ENCODE results near the gene RNGTT.
A peak's percentile ranks its signal among the peaks of the same experiment; 100 is the strongest.
"Not testable (repeated sequence)": the region's sequence is repeated elsewhere in the genome, so short reads cannot be mapped to it uniquely, and the experiment has no call there.

Gene RNGTT

DNA sequence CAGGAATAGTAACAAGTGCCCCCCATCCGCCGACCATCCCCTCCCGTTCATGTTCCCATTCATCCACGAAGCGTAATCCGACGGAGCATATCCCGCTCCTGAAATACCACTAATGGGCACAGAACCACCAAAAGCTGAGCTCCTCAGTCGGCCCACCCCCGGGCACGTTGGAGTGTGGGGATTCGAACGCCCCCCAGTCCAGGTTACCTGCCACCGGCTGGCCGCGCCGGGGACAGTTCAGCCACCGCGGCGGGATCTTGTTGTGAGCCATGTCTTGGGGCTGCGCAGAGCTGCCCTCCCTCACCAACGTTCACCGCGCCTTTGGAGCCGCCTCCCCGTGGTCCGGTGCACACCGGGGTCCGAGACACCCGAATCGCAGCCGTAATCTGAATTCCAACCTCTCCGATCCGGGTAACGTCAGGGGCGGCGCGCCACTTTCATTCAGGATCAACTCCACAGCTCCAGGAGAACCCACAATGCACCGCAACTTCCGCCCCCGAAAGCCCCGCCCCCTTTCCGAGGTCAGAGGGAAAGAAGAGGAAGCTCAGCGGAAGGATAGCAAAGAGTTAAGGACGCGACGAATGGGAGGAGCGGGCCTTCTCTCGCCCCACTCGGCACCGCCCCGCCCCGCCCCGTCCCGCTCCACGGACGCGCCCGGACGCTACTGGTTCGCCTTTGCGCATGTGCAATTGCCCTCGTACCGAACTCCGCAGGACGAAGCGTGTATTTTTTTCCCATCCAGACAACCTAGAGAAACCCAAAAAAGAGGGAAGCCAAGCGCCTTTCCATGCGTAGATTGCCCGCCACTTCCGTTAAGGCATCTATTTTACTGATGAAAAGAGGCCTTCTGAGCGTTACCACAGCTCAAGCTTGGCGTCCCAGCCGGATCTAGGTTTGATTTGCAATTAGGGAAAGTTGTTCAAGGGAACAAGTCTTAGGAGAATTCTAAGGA is at the start of gene RNGTT:
Gene RNGTT, minus strand, starts transcription at position 480 of the 952 bp plus-strand sequence. Its CDS starts 209 bp downstream, at position 271.
- DNase-seq: peak; percentile 97

DNA sequence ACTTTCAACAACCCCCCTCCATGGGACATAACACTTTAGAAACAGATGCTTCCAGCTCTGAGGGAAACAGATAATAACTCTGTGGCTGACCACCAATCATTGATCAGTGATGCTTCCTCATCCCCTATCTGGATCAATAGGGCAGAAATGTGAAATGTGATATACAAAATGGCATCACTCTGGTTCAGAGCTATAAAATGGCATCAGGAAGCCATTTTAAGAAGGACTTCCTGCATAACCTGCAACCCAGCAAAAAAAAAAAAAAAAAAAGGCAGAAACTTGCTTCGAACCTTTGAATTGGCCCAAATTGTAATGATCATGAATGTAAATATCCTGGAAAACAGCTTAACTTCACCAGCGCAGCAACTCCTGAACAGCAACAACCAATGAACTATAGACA is 48.0 kb upstream of the RNGTT start:
- DNase-seq: no peak

DNA sequence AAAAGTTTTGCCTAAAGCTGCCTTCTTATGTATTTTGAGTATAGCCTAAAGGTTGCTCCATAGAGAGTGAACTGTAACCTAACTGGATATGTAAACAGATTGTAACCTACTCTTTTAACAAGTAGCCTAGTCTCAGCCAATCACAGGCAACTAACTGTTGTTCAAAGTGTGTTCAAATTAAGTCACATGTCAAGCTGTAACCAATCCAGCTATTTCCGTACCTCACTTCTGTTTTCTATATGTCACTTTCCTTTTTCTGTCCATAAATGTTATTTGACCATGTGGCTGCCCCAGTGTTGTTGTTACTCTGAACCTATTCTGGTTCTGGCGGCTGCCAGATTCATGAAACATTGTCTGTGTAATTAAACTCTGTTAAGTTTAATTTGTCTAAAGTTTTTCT is 47.4 kb upstream of the RNGTT start:
- no peak for DNase-seq

DNA sequence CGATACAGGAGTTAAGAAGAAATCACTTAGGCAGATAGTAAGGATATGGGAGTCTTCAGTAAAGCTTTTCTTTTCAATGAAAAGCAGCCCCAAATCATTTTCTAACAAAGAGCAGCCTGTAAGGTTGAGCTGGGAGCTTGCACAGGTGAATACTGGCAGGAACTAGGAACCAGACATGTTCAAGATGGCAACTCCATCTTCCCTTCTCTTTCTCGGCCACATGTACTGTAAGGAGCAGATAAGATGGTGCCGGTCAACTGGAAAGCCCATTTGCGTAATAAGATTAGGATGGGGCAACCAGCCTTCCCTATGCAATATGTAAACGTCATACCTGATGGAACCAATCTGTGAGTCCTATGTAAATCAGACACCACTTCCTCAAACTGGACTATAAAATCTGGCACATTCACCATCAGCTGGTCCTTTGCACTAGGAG is 46.2 kb upstream of the RNGTT start:
- no peak for DNase-seq

DNA sequence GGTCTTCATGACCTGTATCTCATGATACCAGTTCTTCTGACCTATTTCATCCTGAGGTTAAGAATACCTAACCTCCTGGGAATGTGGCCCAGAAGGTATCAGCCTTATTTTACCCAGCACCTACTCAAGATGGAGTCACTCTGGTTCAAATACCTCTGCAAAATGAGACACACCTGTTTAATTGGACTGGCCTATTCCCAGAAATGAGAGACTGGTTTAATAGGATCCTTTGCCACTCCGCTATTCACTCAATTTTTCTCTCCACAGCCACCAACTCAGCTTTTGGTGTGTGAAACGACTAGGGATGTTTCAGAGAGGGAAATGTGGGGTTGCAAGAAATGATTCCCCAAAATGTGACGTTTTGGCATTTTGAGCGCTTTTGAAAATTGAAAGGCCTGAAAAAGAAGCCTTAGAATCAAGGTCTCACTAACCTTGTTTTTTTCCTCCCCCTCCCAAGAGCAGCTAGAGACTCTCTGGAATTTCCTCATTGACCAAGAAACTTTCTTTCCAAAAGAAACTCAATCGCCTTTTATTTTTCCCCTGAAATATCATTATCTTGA is 45.5 kb upstream of the RNGTT start:
- DNase-seq: no peak

DNA sequence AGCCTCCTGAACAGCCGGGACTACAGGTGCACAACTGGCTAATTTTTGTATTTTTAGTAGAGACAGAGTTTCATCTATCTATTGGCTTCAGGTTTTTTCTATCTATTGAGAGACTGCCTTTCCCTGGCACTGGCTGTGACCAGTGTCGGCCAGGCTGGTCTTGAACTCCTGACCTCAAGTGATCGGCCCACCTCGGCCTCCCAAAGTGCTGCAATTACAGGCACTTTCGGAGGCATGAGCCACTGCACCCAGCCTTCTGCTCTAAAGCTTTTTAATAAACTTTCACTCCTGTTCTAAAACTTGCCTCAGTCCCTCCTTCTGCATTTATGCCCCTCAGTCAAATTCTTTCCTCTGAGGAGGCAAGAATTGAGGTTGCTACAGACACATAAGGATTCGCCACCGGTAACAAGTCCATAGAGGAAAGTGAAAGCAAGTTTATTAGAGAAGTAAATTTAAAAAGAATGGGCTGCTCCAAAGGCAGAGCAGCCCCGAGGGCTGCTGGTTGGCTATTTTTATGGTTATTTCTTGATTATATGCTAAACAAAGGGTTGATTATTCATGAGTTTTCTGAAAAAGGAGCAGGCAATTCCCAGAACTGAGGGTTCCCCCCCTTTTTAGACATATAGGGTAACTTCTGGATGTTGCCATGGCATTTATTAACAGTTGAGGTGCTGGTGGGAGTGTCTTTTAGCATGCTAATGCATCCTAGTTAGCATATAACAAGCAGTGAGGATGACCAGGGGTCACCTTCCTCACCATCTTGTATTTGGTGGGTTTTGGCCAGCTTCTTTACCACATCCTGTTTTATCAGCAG is 44.8 kb upstream of the RNGTT start:
- DNase-seq: no peak

DNA sequence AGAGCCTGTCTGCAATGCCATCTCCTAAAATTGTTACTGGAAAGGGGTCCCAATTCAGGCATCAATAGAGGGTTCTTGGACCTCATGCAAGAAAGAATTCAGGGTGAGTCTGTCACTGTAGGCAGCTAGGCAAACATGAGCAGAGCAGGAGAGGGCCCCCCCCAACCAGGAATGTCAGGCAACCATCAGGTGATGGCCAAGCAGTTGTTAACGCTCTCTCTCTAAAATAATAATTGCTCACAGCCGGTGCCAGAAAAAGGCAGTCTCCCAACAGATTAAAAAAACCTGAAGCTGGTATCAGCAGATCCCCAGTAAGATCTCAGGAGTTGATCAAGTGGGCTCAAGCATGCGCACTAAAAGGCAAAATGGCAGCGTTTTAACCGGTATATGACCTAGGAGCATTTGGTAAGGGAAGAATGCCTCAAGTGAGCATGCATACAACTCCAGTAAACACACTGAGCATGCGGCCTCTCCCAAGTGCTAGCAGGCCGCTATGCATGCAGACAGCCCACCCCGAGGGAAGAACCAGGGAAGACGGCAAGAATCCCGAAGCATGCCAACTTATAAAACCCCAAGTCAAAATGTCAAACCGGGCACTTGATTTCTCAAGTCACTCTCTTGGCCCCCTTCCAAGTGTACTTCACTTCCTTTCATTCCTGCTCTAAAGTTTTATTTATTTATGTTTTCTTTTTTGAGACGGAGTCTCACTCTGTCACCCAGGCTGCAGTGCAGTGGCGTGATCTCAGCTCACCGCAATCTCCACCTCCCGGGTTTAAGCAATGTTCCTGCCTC is 44.0 kb upstream of the RNGTT start:
- no peak for DNase-seq

DNA sequence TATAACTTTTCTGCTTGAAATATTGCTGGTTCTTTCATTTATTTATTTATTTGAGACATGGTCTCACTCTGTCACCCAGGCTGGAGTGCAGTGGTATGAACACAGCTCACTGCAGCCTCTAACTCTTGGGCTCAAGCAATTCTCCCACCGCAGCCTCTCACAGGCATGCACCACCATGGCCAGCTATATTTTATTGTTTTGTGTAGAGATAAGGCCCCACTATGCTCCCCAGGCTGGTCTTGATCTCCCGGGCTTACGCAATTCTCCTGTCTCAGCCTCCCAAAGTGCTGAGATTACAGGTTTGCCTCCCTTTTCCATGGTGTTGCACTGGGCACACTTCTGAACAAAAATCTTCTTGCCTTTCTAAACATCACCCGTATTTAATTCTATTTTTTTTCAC is 39.1 kb upstream of the RNGTT start:
- DNase-seq: no peak

DNA sequence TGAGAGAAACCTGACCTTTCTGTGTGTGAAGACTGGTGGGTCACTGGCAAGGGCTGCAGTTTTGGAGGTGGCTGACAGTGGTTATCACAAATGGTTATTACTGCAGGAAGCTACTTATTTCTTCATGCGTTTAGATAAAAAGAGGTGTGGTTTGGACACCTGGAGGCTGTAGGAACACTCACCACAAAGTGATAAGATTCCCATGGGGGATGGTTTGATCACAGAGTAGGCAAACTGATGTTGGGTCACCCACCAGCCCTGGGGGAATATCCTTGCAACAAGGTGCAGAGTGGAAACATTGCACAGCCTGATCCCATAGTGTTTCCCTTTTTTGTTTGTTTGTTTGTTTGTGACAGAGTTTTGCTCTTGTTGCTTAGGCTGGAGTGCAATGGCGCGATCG is 33.9 kb upstream of the RNGTT start:
- no peak for DNase-seq

DNA sequence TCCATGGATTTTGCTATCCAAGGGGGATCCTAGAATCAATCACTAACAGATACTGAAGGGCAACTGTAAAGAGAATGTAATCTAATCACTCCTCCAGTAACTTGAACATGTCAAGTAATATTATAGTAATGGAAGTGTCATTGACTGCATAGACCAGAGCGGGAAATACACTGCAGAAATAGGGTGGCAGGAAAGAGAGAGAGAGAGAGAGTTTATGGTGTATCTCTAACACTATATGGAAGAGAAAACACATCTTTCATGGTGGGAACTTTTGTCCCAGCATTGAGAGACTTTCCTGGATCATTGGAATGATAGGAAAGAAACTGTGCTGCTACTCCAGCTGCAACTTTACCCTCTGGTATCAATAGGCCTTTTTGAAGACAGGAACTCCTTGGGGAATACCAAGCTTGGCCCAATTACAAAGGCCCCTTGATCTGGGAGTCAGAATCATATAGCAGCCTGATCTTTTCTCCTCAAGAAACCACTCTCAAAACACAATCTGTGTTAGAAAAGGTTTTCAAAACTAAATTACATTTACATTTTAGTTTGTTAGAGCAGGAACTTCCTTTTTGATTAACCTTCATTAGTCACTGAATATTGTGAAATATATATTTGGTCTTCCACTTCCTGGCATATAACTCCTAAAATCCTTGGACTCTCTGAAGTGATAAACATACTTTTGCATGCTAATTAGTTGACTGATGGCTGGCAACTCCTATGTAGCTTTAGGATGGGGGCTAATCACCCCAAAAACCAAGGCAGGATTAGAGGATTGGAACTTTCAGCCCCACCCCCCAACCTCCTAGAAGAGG is 29.5 kb upstream of the RNGTT start:
- DNase-seq: no peak

DNA sequence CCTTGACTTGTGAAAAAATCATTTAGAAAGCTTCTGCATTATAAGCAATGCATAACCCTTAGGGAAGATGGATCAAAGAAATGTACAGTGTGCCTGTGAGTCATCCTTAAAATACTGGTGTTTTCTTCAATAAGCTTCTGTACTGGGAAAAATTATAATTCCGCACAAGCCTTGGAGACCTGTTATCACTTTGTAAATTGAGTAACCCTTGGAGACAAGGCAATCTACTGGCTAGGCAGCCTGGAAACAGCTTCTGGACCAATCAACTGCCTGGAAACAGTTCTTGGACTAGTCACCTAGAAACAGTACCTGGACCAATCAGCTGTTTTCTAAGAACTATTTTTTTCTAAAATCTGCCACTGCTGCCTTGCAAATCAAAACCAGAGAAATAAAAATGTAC is 25.8 kb upstream of the RNGTT start:
- DNase-seq: no peak

DNA sequence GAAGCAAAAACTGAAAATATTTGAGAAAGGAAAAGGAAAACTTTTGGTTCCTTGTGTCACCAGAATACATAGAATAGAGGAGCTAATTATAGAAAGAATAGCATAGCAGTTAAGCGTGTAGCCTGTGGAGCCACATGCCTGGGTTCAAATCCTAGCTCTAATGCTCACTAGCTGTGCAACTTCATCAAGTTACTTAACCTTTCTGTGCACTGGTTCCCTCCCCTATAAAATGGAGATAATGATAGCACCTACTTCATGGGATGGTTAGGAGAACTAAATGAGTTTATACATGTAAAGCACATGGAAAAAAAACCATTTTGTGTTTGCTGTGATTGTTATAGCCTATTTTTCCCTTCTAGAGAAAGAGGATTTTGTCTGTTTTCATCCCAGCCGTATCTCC is 24.5 kb upstream of the RNGTT start:
- no peak for DNase-seq

DNA sequence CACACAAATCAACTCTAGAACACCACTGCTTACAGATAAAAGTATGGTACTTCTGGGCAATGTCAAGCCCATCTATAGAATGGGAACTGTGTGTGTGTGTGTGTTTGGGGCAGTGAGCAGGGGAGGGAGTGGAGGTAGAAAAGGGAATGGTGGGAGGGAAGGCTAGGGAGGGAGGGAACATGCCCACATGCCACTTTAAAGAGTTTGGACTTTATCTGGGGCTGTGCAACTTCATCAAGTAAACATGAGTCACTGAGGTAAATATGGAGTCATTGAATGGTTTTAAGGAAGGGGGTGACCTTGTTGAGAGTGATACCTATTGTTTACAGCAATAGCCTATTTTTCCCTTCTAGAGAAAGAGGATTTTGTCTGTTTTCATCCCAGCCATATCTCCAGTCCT is 22.5 kb upstream of the RNGTT start:
- DNase-seq: no peak

DNA sequence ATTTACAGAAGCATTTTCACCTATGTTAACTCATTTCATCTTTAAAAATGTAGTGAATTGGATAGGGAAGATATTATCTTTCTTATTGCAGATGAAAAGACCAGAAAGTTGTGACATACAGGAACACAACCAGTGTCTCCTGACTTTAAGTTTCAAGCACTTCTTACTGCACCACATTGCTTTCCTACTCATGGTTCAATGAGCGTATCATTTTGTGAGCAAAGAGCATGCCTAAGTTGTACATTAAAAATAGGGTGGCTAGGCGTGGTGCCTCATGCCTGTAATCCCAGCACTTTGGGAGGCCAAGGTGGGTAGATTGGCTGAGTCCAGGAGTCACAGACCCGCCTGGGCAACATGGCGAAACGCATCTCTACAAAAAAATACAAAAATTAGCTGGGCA is 21.2 kb upstream of the RNGTT start:
- DNase-seq: no peak

DNA sequence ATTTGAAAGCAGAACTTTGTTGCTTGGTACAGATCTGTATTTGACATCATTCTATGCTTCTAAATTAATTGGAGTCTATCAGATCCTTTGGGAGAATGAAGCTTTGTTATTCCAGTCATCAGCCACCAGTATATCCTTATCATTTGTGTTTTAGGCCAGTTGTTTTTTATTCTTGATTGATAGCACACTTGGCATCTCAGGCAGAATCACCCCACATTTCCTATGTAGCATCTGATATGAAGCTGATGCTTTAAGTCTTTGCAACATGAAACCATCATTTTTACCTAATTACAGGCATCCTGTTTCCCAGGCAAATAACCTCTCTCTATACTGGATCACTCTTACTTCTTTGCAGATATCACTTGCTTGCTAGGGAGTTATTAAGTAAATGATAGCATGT is 20.7 kb upstream of the RNGTT start:
- no peak for DNase-seq

DNA sequence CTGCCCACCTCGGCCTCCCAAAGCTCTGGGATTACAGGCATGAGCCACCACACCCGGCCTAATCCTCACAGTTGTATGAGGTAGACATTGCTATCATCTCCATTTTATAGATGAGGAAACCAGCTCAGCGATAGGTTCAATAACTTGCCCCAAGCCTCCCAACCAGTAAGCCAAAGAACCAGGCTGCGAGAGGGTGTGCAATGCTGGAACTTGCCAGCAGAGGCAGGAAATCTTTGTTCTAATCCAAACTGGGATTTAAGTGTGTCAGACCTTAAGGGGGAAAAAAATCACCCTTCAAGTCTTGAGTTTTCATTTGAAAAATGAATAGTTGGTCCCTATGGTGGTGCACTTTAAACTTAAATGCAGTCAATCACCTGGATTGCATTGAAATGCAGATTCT is 20.1 kb upstream of the RNGTT start:
- DNase-seq: no peak

DNA sequence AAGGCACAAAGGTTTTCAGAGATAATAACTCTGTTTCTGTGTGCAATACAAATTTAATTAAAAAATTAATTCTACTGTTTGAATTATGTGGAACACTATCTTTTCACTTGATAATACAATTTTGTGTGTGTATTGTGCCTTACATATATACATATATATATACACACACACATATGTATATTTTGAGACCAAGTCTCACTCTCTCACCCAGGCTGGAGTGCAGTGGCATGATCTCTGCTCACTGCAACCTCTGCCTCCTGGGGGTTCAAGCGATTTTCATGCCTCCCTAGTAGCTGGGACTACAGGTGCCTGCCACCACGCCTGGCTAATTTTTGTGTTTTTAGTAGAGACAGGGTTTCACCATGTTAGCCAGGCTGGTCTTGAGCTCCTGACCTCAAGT is 19.7 kb upstream of the RNGTT start:
- not testable (repeated sequence) for DNase-seq

DNA sequence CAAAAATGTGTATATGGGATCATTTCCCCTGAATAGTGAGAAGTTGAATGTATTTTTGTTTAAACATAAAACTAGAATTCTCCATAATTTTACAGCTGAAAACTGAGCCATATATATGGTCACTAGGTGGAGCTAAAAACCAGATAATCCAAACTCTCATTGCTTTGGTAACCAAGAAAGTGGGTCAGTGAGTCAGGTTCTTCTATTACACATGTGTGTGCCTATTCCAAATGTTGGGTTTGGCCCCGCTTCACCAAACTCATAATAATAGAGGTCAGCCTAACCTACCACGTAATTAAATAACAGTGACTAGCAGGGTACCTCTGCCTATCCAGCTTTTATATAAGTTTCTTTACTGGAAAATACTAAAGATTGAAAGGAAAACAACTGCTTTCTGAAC is 19.3 kb upstream of the RNGTT start:
- peak; percentile 47 for DNase-seq

DNA sequence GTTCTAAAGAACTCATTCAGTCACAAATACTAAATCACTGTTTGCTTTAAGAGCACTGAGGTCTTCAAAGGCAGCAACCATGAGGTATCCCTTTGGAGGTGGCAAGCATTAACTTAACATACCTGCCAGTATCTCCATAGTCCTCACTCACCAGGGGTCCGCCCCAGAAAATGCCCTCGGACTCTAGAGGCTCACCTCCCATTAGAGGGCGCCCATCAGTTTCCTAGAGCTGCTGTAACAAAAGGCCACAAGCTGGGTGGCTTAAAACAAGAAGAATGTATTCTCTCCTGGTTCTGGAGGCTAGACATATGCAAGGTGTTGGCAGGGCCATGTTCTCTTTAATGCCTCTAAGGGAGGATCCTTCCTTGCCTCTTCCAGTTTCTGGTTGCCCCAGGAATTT is 12.0 kb upstream of the RNGTT start:
- DNase-seq: no peak

DNA sequence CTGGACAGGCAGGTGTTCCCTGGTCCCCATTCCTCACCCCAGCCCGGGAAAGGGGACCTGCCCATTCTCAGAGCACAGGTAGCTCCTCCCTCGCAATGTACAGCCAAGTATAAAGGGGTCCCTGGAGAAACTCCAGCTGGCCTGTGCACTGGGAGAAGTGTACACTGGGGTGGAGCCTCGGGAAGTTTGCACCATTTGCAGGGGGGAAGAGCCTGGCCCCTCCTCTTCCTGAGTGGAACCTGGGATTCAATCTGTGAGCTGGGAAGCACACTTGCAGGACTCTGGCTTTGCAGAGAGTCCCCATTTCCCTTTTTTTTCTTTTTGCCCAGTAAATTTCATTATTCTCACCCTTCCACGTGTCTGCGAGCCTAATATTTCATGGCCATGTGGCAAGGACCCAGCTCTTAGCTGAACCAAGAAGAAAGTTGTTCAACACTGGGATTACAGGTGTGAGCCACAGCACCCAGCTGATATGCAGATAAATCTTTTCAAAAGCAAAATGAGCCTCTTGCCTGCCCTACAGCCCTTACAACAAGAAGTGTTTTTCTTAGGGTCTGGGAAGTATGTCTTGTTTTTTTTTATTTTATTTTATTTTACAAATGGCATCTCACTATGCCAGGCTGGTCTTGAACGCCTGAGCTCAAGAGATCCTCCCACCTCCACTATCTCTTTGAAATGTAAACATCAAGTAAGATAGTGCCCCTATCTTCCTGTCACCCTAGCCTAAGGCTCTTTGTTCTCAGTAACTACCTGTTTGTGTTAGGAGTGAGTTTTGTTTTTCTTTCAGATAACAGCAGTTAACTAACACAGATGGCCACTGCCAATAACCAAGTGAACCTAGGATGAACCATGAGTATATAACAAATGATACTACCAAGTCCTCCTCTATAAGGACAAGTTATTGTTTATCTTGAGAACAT is 9.3 kb upstream of the RNGTT start:
- no peak for DNase-seq

DNA sequence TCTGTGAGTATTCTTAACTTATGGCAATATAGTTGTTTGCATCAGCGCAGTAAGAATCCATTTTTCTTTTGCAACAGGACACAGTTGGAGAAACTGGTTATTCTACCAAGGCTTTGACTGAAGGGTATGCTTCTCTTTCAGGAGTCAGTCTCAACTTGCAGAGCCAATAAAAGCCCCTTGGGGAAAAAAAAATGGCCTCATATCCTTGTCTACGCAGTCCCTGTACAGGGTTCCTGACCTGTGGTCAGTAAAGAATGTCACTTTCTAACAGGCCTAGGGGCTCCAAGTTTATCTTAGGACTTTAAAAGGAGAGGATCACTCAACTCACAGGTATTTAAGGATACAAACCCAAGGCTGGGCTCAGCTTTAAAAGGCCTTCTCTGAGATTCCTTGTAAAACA is 6.9 kb upstream of the RNGTT start:
- DNase-seq: no peak
